NCI-H748 treated with DMSO at 0.1 percent for 48 hours (cell line): ENCODE data around the gene KRT13.
"Not testable (repeated sequence)": the region's sequence is repeated elsewhere in the genome, so short reads cannot be mapped to it uniquely, and the experiment has no call there.

Source experiments
- DNase-seq: peaks from one replicate; lab custom pipeline; 2025; lab: John Stamatoyannopoulos, UW

KRT13 gene

GRCh38 chr17:41505007-41505808, at the start of gene KRT13:
Gene KRT13 (minus strand): TSS chr17:41505612. CDS start chr17:41505550, 62 bp downstream.
- no peak for DNase-seq

- DNase-seq: no peak
These were observed 48.7 kb upstream of the KRT13 start for GRCh38 chr17:41553987-41554680.

- DNase-seq: no peak
These were observed 47.8 kb upstream of the KRT13 start for GRCh38 chr17:41553176-41553575.

- DNase-seq: no peak
These were observed 47.0 kb upstream of the KRT13 start for GRCh38 chr17:41552455-41552854.

DNA sequence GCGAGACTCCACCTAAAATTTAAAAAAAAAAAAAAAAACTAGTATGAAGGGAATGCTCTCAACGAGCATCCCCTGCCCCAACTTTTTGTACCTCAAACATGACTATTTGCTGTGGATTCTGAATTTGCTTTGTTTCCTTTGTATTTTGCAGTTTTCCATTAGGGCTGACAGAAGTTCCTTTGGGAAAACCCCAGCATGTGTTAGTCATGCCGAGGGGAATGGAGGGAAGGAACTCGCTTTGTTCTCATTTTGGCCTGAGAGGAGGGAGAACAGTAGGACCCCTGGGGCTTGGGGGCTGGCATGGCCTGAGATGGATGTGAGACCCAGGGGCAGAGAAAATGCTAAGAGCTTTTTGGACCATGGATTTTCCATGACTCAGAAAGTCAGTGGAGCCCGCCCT, 46.0 kb upstream of the KRT13 start:
- no peak for DNase-seq

- DNase-seq: no peak
These were observed 44.2 kb upstream of the KRT13 start for GRCh38 chr17:41549596-41550039.

GRCh38 chr17:41548844-41549595, 43.6 kb upstream of the KRT13 start:
- DNase-seq: peak; percentile 49

- no peak for DNase-seq
These were observed 42.8 kb upstream of the KRT13 start for GRCh38 chr17:41547921-41548843.

- DNase-seq: no peak
These were observed 42.0 kb upstream of the KRT13 start for GRCh38 chr17:41547378-41547841.

GRCh38 chr17:41546819-41547218, 41.4 kb upstream of the KRT13 start:
- DNase-seq: no peak

- no peak for DNase-seq
These were observed 40.5 kb upstream of the KRT13 start for GRCh38 chr17:41545829-41546410.

- no peak for DNase-seq
These were observed 39.5 kb upstream of the KRT13 start for GRCh38 chr17:41544935-41545334.

DNA sequence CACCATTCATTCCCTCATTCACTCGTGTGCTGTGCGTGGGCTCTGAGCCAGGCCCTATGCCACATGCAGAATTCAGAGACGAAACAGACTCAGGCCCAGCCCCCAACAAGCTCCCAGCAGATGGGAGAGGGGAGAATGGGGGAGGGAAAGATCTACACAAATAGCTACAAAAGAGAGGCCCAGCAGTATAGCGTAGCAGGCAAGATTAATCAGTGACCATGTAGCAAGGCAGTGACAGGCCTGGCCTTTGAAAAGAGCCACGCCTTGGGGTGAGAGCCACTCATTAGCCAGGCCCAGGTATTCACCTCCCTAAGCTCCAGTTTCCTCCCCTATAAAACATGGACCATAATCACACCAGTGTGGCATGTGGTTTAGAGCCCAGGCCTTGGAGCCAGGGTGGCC, 39.1 kb upstream of the KRT13 start:
- no peak for DNase-seq

DNA sequence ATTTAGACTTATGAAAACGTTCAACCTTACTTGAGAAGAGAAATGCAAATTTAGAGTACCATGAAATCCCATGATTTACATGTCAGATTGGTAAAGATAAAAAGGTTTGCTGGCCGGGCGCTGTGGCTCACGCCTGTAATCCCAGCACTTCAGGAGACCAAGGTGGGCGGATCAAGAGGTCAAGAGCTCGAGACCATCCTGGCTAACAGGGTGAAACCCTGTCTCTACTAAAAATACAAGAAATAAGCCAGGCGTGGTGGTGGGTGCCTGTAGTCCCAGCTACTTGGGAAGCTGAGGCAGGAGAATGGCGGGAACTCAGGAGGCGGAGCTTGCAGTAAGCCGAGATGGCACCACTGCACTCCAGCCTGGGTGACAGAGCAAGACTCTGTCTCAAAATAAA, 37.4 kb upstream of the KRT13 start:
- DNase-seq: not testable (repeated sequence)

DNA sequence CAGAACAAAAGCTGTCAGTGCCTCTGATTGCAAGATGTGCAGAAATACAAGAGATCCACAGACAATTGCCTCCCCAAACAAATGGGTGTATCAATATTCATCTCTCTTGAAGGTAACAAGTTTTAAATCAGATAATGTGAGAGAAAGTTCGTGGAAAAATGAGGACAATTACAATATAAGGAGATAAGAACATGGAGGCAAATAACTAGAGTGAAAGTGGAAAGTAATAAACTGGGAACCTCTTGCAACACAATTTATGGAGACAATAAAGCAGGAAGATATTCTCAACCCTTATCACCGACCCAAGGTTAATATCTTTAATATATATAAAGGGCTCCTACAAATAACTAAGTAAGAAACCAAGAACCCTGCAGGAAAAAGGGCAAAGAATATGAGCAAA, 36.9 kb upstream of the KRT13 start:
- no peak for DNase-seq

DNA sequence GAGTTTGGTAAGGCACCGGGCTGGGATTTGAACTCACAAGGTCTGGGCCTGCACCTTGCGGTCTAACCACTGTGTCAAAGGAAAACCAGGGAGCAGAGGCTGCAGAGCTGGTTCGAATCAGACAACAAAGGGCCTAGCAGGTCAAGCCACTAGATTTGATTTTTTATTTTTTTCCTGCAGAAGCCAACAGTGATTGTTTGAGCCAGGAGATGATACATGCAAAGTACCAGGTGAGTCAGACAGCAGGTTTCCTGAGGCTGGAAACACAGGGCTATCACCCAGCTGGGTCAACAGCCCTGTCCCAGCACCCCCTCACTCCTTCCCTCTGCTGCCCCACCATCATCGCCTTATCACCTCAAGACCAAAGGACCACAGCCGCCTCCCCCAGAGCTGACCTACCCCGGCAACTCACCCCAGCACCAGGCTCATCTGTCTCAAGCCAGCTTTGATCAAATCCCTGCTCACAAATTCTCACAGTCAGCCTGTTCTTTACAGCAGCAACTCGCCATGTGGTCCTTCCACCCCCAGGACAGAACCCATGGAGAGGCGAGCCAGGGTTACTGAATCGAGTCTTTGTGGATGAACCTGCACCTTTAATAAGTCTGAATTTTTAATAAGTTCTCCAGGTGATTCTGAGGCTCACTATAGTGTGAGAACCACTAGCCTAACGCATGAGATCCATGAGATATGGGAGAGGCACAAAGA, 35.7 kb upstream of the KRT13 start:
- no peak for DNase-seq

- DNase-seq: peak; percentile 6
These were observed 34.7 kb upstream of the KRT13 start for GRCh38 chr17:41539979-41540701.

DNA sequence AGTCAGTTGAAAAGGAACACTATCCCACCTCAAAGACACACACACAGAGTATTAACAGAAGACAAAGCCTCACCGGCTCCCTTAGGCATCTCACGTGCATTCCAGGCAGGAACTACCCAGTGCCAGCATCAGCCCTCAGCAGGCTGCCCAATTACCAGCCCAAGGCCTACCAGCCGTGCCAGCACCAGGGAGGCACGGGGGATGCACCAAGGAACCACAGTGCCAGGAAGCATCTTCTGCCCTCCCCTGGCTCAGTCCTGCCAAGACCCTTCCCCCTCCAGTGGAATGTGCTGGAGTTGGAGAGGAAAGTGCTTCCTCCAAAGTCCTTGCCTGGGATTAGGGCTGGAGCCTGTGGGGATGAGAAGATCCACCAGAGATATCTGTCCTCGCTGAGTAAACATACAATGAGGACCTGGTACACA, 33.7 kb upstream of the KRT13 start:
- DNase-seq: no peak

DNA sequence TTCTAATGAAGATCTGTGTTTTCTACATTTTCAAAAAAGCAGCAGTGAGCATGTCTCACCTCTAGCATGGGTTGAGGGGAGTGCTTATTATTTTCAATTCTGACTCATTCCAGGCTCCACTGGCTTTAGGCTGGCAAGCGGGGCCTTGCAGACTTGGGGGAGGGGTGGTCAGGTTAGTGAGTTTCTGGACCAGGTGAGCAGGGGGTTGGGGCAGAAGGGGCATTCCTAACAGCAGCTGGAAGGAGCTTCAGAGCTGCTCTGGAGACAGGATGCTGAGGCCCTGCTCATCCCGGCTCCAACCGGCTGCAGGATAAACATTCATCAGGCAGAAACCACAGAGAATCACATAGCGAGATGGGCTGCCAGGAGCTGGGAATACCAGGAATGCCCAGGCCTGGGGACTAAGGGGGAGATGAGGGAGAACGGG, 33.2 kb upstream of the KRT13 start:
- DNase-seq: no peak

DNA sequence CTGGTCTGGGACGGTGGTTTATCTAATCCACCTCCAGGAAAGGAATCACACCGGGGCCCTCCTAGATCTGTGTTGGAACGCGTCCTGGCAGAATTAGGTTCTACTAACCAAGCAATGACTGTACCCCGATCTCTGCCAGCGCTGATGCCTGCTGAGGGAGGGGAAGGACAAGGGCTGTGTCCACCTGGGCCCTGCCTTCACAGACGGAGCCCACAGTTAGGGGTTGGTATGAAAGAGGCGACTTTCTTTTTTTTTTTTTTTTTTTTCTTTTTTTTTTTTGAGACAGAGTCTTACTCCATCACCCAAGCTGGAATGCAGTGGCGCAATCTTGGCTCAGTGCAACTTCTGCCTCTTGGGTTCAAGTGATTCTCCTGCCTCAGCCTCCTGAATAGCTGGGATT, 32.6 kb upstream of the KRT13 start:
- no peak for DNase-seq
